CD14-positive monocyte (primary cell): Measurements from ENCODE around the gene COX7A2. TPM values are rescaled to one million over a fixed set of nuclear protein-coding genes. Genes with fewer than 3 reads are reported as not detected.

Source experiments
- DNase-seq, 3 donors: peaks; one replicate each; pipeline ENCODE4 v3.0.0-alpha.2; 2011 to 2022
- H2AFZ ChIP-seq: 2 replicates; pipeline ENCODE4 v1.6.0; 2012; ENCODE audit warnings: mild to moderate bottlenecking, low read depth, low read length, inconsistent platforms; ENCODE audit not compliant: insufficient read depth, poor library complexity, severe bottlenecking
- H3K27ac ChIP-seq, 2 donors: 1 replicate in 1 of 2; 2 replicates in 1 of 2; pipeline ENCODE4 v1.5.1; 2012 to 2013; ENCODE audit warnings: low read length in 2 of 2, control low read depth in 1 of 2, inconsistent platforms in 1 of 2, low read depth in 1 of 2, mild to moderate bottlenecking in 1 of 2
- H3K27me3 ChIP-seq, 2 donors: one replicate each; pipeline versions ENCODE4 v1.6.0 to v1.6.1; 2011 to 2013; ENCODE audit warnings: low read length in 2 of 2; ENCODE audit not compliant: control insufficient read depth in 2 of 2, insufficient read depth in 2 of 2
- H3K36me3 ChIP-seq, 2 donors: replicated peaks in 1 of 2; 1 replicate in 1 of 2; 2 replicates in 1 of 2; pipeline versions ENCODE4 v1.5.1 to v1.6.1; 2012 to 2013; ENCODE audit warnings: low read length in 2 of 2, control low read depth in 1 of 2, inconsistent platforms in 1 of 2, mild to moderate bottlenecking in 1 of 2; ENCODE audit not compliant: insufficient read depth in 2 of 2, control insufficient read depth in 1 of 2
- H3K4me1 ChIP-seq, 2 donors: 1 replicate in 1 of 2; 2 replicates in 1 of 2; pipeline versions ENCODE4 v1.5.1 to v1.6.1; 2012 to 2013; ENCODE audit warnings: low read length in 2 of 2, control low read depth in 1 of 2, inconsistent platforms in 1 of 2, mild to moderate bottlenecking in 1 of 2, moderate library complexity in 1 of 2; ENCODE audit not compliant: insufficient read depth in 2 of 2, control insufficient read depth in 1 of 2
- H3K4me2 ChIP-seq: replicated peaks from 2 replicates; pipeline ENCODE3; 2012; ENCODE audit warnings: low read length, moderate library complexity, mild to moderate bottlenecking; ENCODE audit not compliant: poor library complexity, severe bottlenecking; ENCODE audit errors: extremely low read depth
- H3K4me3 ChIP-seq, 3 experiments: fragments of 200-600 bp in 1 of 3; sonication (generic) in 1 of 3; replicated peaks in 1 of 3; 1 replicate in 2 of 3; 2 replicates in 1 of 3; pipeline ENCODE4 v1.5.1; 2011 to 2013; ENCODE audit warnings: low read length in 3 of 3, mild to moderate bottlenecking in 3 of 3, control low read depth in 2 of 3, low read depth in 2 of 3, inconsistent platforms in 1 of 3, moderate library complexity in 1 of 3
- H3K79me2 ChIP-seq: 2 replicates; pipeline ENCODE4 v1.6.0; 2012; ENCODE audit warnings: mild to moderate bottlenecking, control low read depth, inconsistent platforms, low read length, moderate library complexity; ENCODE audit not compliant: insufficient read depth
- H3K9ac ChIP-seq: 2 replicates; pipeline ENCODE4 v1.6.0; 2017; ENCODE audit warnings: low read length, mild to moderate bottlenecking; ENCODE audit not compliant: insufficient read depth, poor library complexity, severe bottlenecking
- H3K9me3 ChIP-seq, 2 donors: replicated peaks in 1 of 2; 1 replicate in 1 of 2; 2 replicates in 1 of 2; pipeline versions ENCODE4 v1.5.1 to v1.6.1; 2012 to 2013; ENCODE audit warnings: low read length in 2 of 2, control low read depth in 1 of 2; ENCODE audit not compliant: control insufficient read depth in 1 of 2, insufficient read depth in 1 of 2
- H4K20me1 ChIP-seq: 2 replicates; pipeline ENCODE4 v1.6.0; 2012; ENCODE audit warnings: mild to moderate bottlenecking, low read length, control low read depth, moderate library complexity; ENCODE audit not compliant: insufficient read depth
- H3K27ac Mint-ChIP-seq, 7 donors: one replicate each; pipeline ENCODE4 v1.8.0; 2020; ENCODE audit warnings: mild to moderate bottlenecking in 7 of 7, mixed read lengths in 7 of 7, moderate library complexity in 6 of 7, inconsistent platforms in 2 of 7
- H3K27me3 Mint-ChIP-seq, 3 donors: one replicate each; pipeline ENCODE4 v1.8.0; 2021 to 2022; ENCODE audit warnings: low read depth in 3 of 3, mild to moderate bottlenecking in 3 of 3, mixed read lengths in 3 of 3, moderate library complexity in 3 of 3, inconsistent platforms in 1 of 3
- H3K36me3 Mint-ChIP-seq, 2 donors: one replicate each; pipeline ENCODE4 v1.8.0; 2020; ENCODE audit warnings: mixed read lengths in 2 of 2, inconsistent platforms in 1 of 2, mild to moderate bottlenecking in 1 of 2
- H3K4me1 Mint-ChIP-seq: one replicate; pipeline ENCODE4 v1.8.0; 2020; ENCODE audit warnings: mild to moderate bottlenecking, mixed read lengths
- H3K4me3 Mint-ChIP-seq, 2 donors: one replicate each; pipeline ENCODE4 v1.8.0; 2020; ENCODE audit warnings: mild to moderate bottlenecking in 2 of 2, mixed read lengths in 2 of 2, moderate library complexity in 1 of 2
- H3K9me3 Mint-ChIP-seq, 7 donors: one replicate each; pipeline ENCODE4 v1.8.0; 2020 to 2022; ENCODE audit warnings: mixed read lengths in 7 of 7, mild to moderate bottlenecking in 6 of 7, moderate library complexity in 6 of 7, inconsistent platforms in 2 of 7
- CTCF ChIP-seq: fragments of 200-600 bp; IDR thresholded peaks from one replicate; pipeline ENCODE4 v1.8.0; 2022; ENCODE audit warnings: antibody characterized with exemption, mild to moderate bottlenecking
- WGBS: methylation state at CpG from one replicate; pipeline ENCODE4 v1.1.5; 2013; ENCODE audit warnings: missing lambda C conversion rate; ENCODE audit not compliant: insufficient coverage; 5-methylcytosine and 5-hydroxymethylcytosine counted together
- intact Hi-C, 2 donors: fragments of 100-400 bp; cut with micrococcal nuclease; formaldehyde crosslinking; loops; one replicate each; pipeline versions ENCODE4 v1.15.0 to v1.15.1; 2023
- polyA plus RNA-seq, 3 donors: library from polyadenylated mRNA; depleted of rRNA in 1 of 3; unstranded in 2 of 3; stranded (reverse) in 1 of 3; fragments of 300-500 nt in 2 of 3; fragments of >200 nt in 1 of 3; fragmentation: Illumina TruSeq in 2 of 3; gene quantifications; 1 replicate in 2 of 3; 2 replicates in 1 of 3; pipeline ENCODE4 v1.2.3, GENCODE V29; 2012 to 2021

Gene COX7A2
- polyA plus RNA-seq, 3 donors, result 175 to 846 (median 798) TPM

- no peaks in the 10 kb centered on the region for H3K36me3 Mint-ChIP-seq
- H3K79me2 ChIP-seq, result no peaks in the 10 kb centered on the region
- peaks cover 2% of the 10 kb centered on the region for H3K4me1 Mint-ChIP-seq
- TF ChIP-seq CTCF, result no peak
- DNase-seq, result no peak
- H3K4me3 ChIP-seq, result no peak overlapping the region
- peaks cover 2 to 6% of the 10 kb centered on the region in 2 donors for H3K27me3 ChIP-seq
- no peaks in the 10 kb centered on the region for H3K9me3 ChIP-seq
- H3K4me3 Mint-ChIP-seq, result no peak overlapping the region
- H3K9me3 Mint-ChIP-seq, result no peaks in the 10 kb centered on the region
- H3K27ac ChIP-seq, result no peak overlapping the region
- peaks cover 6 to 14% (median 13%) of the 10 kb centered on the region in 3 donors for H3K27me3 Mint-ChIP-seq
- intact Hi-C loops, result no loop called here
- WGBS, result no CpG with 5 or more reads among the region's 1 CpG
- no peaks in the 10 kb centered on the region for H4K20me1 ChIP-seq
- H2AFZ ChIP-seq, result no peak overlapping the region
- no peaks in the 10 kb centered on the region for H3K4me1 ChIP-seq
- no peak overlapping the region for H3K27ac Mint-ChIP-seq
- no peaks in the 10 kb centered on the region for H3K36me3 ChIP-seq
- no peak overlapping the region for H3K4me2 ChIP-seq
- no peak overlapping the region for H3K9ac ChIP-seq
Observed at GRCh38 chr6:75220357-75220756, 23.2 kb downstream of the COX7A2 start.

GRCh38 chr6:75219263-75219662 lies 24.3 kb downstream of the COX7A2 start:
- intact Hi-C loops, result loop anchor here in 1 of 2 donors (10.0 kb wide), 1 partner anchor 1364 kb away; no protein-coding TSS in a partner anchor
- H3K27ac ChIP-seq, result no peak overlapping the region
- H3K36me3 Mint-ChIP-seq, result no peaks in the 10 kb centered on the region
- H3K4me3 Mint-ChIP-seq, result no peak overlapping the region
- H3K27ac Mint-ChIP-seq, result no peak overlapping the region
- H3K27me3 Mint-ChIP-seq, result peaks cover 5 to 13% (median 10%) of the 10 kb centered on the region in 3 donors
- H3K79me2 ChIP-seq, result no peaks in the 10 kb centered on the region
- no peak for DNase-seq
- no peaks in the 10 kb centered on the region for H3K36me3 ChIP-seq
- H3K4me3 ChIP-seq, result no peak overlapping the region
- H3K4me1 ChIP-seq, result no peaks in the 10 kb centered on the region
- H3K4me2 ChIP-seq, result no peak overlapping the region
- H3K9me3 ChIP-seq, result no peaks in the 10 kb centered on the region
- no peaks in the 10 kb centered on the region for H3K9me3 Mint-ChIP-seq
- no CpG with 5 or more reads among the region's 3 CpGs for WGBS
- H3K27me3 ChIP-seq, result peaks cover 0 to 6% of the 10 kb centered on the region in 2 donors
- H3K4me1 Mint-ChIP-seq, result peaks cover 2% of the 10 kb centered on the region
- H3K9ac ChIP-seq, result no peak overlapping the region
- no peak for TF ChIP-seq CTCF
- H4K20me1 ChIP-seq, result no peaks in the 10 kb centered on the region
- H2AFZ ChIP-seq, result no peak overlapping the region
